Gastroesophageal sphincter (tissue), 4 donors: ENCODE measurements around the gene MALT1. TPM values are rescaled to one million over a fixed set of nuclear protein-coding genes. Genes with fewer than 3 reads are reported as not detected.
"Not testable (repeated sequence)": the region's sequence is repeated elsewhere in the genome, so short reads cannot be mapped to it uniquely, and the experiment has no call there.

ENCODE experiments used
- ATAC-seq: fragments of 150-250 bp; one replicate; pipeline ENCODE4 v1.9.1; 2016; ENCODE audit warnings: mild to moderate bottlenecking, moderate library complexity
- H3K27ac ChIP-seq, 4 donors: fragments of 200-600 bp; sonication (generic) in 3 of 4; 1 replicate in 3 of 4; 2 replicates in 1 of 4; pipeline ENCODE4 v1.5.1; 2016 to 2019
- H3K27me3 ChIP-seq: fragments of 200-600 bp; sonication (generic); one replicate; pipeline ENCODE4 v1.5.1; 2019
- H3K36me3 ChIP-seq, 2 donors: fragments of 200-600 bp; sonication (generic); one replicate each; pipeline ENCODE4 v1.5.1; 2019; ENCODE audit warnings: control low read depth in 1 of 2
- H3K4me1 ChIP-seq, 3 donors: fragments of 200-600 bp; sonication (generic); 1 replicate in 2 of 3; 2 replicates in 1 of 3; pipeline ENCODE4 v1.5.1; 2016 to 2019; ENCODE audit warnings: control low read depth in 2 of 3
- H3K4me3 ChIP-seq, 2 donors: fragments of 200-600 bp; sonication (generic); one replicate each; pipeline ENCODE4 v1.5.1; 2019; ENCODE audit warnings: mild to moderate bottlenecking in 1 of 2, moderate library complexity in 1 of 2
- H3K9me3 ChIP-seq, 3 donors: fragments of 200-600 bp; sonication (generic); one replicate each; pipeline ENCODE4 v1.5.1; 2017 to 2019; ENCODE audit warnings: control low read depth in 2 of 3
- CTCF ChIP-seq, 4 experiments: fragments of 200-600 bp in 2 of 4; fragments of 450-650 bp in 2 of 4; sonication (generic) in 1 of 4; IDR thresholded peaks; one replicate each; pipeline ENCODE4 v1.5.1; 2017 to 2019; ENCODE audit warnings: antibody characterized with exemption in 4 of 4, mild to moderate bottlenecking in 2 of 4, moderate library complexity in 2 of 4
- EP300 ChIP-seq: sonication (generic); formaldehyde crosslinking; IDR thresholded peaks from one replicate; pipeline ENCODE4 v1.6.1; 2017; ENCODE audit warnings: antibody characterized with exemption, mild to moderate bottlenecking
- POLR2A ChIP-seq, 2 donors: fragments of 450-650 bp; IDR thresholded peaks; one replicate each; pipeline ENCODE4 v1.6.1; 2017; ENCODE audit warnings: antibody characterized with exemption in 2 of 2, mild to moderate bottlenecking in 2 of 2, moderate library complexity in 1 of 2
- POLR2AphosphoS5 ChIP-seq: sonication (generic); formaldehyde crosslinking; IDR thresholded peaks from one replicate; pipeline ENCODE4 v1.6.1; 2017; ENCODE audit warnings: antibody characterized with exemption
- WGBS, 2 donors: methylation state at CpG; one replicate each; pipeline ENCODE4 v1.1.5; 2018; ENCODE audit warnings: low coverage in 1 of 2; 5-methylcytosine and 5-hydroxymethylcytosine counted together
- total RNA-seq, 4 donors: library from RNA; depleted of rRNA; stranded (reverse); fragments of >200 nt; gene quantifications; one replicate each; pipeline ENCODE4 v1.1.0, GENCODE V29; 2016

MALT1 gene
- total RNA-seq, 4 donors from 2014 or later, result 19.4 to 26.6 (median 24.1) TPM

DNA sequence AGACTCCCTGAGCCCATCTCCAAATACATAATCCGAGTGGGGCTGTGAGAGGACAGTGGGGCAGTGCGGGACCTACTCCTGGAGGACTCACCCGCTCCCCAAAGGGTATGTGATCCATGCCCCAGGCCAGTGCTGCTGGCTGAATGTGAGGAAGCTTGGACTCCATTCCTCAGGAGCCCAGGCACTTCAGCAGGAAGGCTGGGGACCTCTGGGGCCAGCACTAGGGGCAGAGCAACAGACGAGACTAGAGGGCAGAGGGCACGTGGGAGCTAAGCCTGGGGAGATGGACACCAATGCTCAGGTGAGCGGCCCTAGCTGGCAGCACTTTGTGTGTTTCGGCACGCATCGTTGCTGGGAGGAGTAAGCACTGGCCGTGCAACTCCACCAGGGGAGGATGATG, 84.9 kb downstream of the MALT1 start:
- WGBS, 2 donors, result 96% methylated on average over 4 of the region's 10 CpGs; no CpG with 5 or more reads in 1 of the 2 donors
- no peak for TF ChIP-seq POLR2AphosphoS5
- TF ChIP-seq POLR2A (IDR thresholded peaks at IDR 0.05), result no peak
- no peak for TF ChIP-seq CTCF (IDR thresholded peaks at IDR 0.05)
- no peak for TF ChIP-seq EP300
- Histone ChIP-seq H3K27ac (no peak overlapping the region), H3K36me3 (peaks cover 0 to 1% of the 10 kb centered on the region in 2 donors), H3K4me3 (no peak overlapping the region), H3K9me3 (no peaks in the 10 kb centered on the region), H3K27me3 (peaks cover 24% of the 10 kb centered on the region), H3K4me1 (peaks cover 0 to 15% (median 0%) of the 10 kb centered on the region in 3 donors)
- no peak for ATAC-seq

DNA sequence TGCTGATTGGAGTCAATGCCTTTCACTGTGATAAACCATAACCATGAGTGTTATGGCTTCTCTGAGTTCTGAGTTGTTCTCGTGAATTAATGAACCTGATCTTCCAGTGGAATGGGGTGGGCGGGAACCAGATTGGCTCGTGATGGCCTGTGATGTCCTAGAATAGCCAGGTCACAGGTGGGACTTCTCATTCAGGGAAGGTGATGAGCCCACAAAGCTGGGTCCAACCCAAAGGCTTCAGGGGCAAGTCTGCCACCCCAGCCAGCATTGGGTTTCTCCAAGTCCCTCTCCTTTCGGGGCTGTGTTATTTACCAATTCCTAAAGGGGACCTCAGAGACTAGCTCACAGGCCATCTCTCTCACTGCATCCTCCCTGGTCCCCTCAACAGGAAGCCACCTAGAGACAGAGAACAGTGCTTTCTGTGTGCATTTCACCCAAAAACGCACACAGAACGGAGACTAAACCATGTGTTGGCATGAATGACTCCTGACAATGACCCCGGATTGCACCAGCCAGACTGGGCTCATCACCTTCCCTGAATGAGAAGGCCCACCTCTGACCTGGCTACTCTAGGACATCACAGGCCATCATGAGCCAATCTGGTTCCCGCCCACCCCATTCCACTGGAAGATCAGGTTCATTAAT, 85.5 kb downstream of the MALT1 start:
- ATAC-seq, result no peak
- H3K27me3 ChIP-seq, result peaks cover 24% of the 10 kb centered on the region
- no peak overlapping the region for H3K4me3 ChIP-seq
- H3K27ac ChIP-seq, result no peak overlapping the region
- no peaks in the 10 kb centered on the region for H3K36me3 ChIP-seq
- peaks cover 0 to 20% (median 0%) of the 10 kb centered on the region in 3 donors for H3K4me1 ChIP-seq
- TF ChIP-seq EP300 (no peak), CTCF (IDR thresholded peaks at IDR 0.05) (no peak), POLR2AphosphoS5 (no peak), POLR2A (IDR thresholded peaks at IDR 0.05) (no peak)
- H3K9me3 ChIP-seq, result no peaks in the 10 kb centered on the region
- 76% methylated on average over 2 of the region's 8 CpGs; no CpG with 5 or more reads in 1 of the 2 donors for WGBS, 2 donors

- no CpG with 5 or more reads among the region's 7 CpGs for WGBS, 2 donors
- ATAC-seq, result not testable (repeated sequence)
- peaks cover 24% of the 10 kb centered on the region for H3K27me3 ChIP-seq
Measured at GRCh38 chr18:58757351-58757750, 86.1 kb downstream of the MALT1 start.

DNA sequence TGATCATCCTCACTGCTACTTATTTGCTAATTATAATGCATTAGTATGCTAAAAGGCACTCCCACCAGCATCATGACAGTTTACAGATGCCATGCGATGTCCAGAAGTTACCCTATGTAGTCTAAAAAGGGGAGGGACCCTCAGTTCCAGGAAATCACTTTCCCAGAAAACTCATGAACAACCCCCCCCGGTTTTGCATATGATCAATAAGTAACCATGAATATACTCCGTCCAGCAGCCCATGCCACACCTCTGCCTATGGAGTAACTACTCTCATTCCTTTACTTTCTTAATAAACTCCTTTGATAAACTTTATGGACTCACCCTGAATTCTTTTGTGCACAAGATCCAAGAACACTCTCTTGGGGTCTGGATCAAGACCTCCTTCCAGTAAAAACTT, 86.8 kb downstream of the MALT1 start:
- WGBS, 2 donors, result 72 to 94% methylated on average over 2 to 3 of the region's 3 CpGs
- Histone ChIP-seq H3K27ac (no peak overlapping the region), H3K36me3 (no peaks in the 10 kb centered on the region), H3K9me3 (no peaks in the 10 kb centered on the region), H3K4me1 (peaks cover 0 to 25% (median 0%) of the 10 kb centered on the region in 3 donors), H3K4me3 (no peak overlapping the region), H3K27me3 (peaks cover 24% of the 10 kb centered on the region)
- no peak for TF ChIP-seq POLR2AphosphoS5
- no peak for ATAC-seq

More at GRCh38 chr18:58757351-58757750, 86.1 kb downstream of the MALT1 start:
- peaks cover 0 to 25% (median 0%) of the 10 kb centered on the region in 3 donors for H3K4me1 ChIP-seq
- not testable (repeated sequence) for H3K4me3 ChIP-seq, H3K27ac ChIP-seq, H3K36me3 ChIP-seq, H3K9me3 ChIP-seq

GRCh38 chr18:58758606-58759005, 87.3 kb downstream of the MALT1 start:
- H3K36me3 ChIP-seq, result no peaks in the 10 kb centered on the region
- TF ChIP-seq CTCF (IDR thresholded peaks at IDR 0.05) (no peak), POLR2A (IDR thresholded peaks at IDR 0.05) (no peak), POLR2AphosphoS5 (no peak), EP300 (no peak)
- no peak overlapping the region for H3K4me3 ChIP-seq
- 86 to 100% methylated on average over 2 to 8 of the region's 9 CpGs for WGBS, 2 donors
- H3K27ac ChIP-seq, result no peak overlapping the region
- H3K27me3 ChIP-seq, result peaks cover 24% of the 10 kb centered on the region
- H3K9me3 ChIP-seq, result no peaks in the 10 kb centered on the region
- ATAC-seq, result no peak
- H3K4me1 ChIP-seq, result peaks cover 0 to 25% (median 0%) of the 10 kb centered on the region in 3 donors

DNA sequence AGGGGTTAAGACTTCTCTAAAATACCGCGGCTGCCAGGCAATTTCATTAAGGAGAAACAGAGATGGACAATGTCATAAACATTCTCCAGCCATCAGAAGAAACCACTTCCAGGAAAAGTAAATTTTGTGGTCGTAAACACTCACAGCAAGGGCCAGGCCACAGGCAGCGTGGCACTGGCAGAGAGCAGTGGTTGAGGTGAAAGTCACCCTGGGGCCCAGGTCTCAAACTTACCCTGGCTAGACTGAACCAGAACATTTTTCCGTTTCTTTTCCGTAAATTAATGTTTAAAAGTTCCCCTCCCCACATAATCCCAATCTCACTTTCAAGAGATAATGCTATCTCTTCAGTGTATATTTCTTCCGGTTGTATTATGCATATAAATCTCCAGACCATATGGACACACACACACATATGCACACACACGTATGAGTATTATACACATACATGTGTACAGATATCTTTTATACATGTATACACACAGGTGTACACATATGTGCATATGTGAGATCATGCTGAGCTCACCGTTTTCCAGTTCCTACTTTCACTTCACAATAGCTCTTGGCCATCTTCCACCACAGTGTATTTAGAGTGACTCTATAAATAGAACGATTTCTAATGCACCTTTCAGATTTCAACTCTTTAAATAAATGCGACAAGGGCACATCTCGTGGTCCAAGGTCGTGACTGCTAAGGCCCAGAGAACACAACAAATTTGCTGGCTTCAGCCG, 90.1 kb downstream of the MALT1 start:
- no peak for ATAC-seq
- peaks cover 24% of the 10 kb centered on the region for H3K27me3 ChIP-seq
- TF ChIP-seq POLR2A (IDR thresholded peaks at IDR 0.05), result no peak
- TF ChIP-seq EP300, result no peak
- no peak for TF ChIP-seq POLR2AphosphoS5
- no peak for TF ChIP-seq CTCF (IDR thresholded peaks at IDR 0.05)
- no peaks in the 10 kb centered on the region for H3K36me3 ChIP-seq
- H3K4me1 ChIP-seq, result peaks cover 0 to 19% (median 0%) of the 10 kb centered on the region in 3 donors
- no peaks in the 10 kb centered on the region for H3K9me3 ChIP-seq
- WGBS, 2 donors, result 52 to 64% methylated on average over 12 to 14 of the region's 14 CpGs
- H3K27ac ChIP-seq, result no peak overlapping the region
- no peak overlapping the region for H3K4me3 ChIP-seq
